ENCODE results near the gene FAM227B.
"Not testable (repeated sequence)": the region's sequence is repeated elsewhere in the genome, so short reads cannot be mapped to it uniquely, and the experiment has no call there.

The FAM227B gene

DNA sequence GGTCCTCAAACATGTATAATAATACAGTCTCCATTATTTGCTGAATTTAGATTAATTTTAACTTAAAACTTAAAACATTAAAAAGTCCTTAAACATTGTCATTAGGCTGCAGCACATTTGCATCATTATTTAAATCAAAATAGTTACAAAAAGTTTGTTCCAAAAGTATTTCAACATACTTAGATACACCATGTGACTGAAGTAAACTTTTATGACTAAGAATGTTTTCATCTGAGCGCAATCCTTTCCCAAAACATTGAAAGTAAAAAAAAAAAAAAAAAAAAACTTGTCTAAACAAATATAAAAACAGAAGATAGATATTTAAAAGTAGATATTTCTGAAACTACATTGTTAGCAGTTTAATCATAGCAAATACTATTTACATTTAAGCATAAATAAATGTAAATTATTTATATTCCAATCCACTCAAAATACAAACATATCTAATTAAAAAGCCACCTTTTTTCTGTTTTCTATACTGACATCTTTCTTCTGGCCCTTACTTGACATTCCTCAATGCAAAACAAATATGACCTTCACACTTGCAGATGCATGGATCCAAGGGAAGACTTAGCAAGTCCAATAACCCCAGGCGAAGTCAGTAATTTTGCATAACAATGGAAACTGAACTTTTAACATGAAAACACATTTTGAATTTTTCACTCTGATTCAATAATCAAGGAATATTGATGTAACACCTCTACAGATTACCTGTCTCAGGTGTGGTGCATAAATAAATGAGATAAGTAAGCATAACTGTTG, 10.3 kb downstream of the FAM227B start:
- DNase-seq (ENCODE audit: low spot score): no peak

DNA sequence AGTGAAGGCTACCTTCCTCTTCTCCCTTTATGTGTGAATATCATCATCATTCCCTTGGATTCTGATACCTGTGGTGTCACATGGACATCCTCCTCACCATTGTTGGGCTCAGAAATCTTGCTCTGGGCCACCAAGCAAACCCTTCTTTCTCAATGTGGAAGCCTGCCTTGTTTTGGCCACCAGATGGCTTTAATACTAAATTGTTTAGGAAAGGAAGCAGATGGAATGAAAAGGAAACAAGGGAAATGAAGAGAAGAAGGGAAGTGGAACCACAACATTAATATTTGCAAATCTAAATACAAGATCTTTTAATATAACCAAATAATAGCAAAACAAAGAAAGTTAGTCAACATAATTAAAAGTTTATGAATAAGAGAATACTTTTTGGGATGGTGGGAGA, 14.0 kb downstream of the FAM227B start:
- no peak for DNase-seq (ENCODE audit: low spot score)

DNA sequence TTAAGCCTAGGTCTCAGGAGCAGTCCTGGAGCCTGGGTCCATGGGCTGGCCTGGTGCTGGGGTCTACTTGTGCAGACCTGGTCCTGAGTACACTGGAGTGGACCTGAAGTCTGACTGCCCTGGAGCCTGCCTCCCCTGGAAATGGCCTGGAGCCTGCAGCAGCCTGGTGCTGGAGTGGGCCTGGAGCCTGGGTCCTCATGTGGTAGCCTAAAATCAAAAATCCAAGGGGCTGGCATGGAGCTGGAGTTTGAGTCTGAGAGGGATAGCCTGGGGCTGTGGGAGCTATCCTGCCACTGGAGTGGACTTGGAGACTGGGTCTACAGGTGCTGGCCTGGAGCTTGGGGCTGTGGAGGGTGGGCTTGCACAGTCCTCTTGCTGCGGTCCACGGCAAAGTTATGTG, 15.0 kb downstream of the FAM227B start:
- no peak for DNase-seq (ENCODE audit: low spot score)

DNA sequence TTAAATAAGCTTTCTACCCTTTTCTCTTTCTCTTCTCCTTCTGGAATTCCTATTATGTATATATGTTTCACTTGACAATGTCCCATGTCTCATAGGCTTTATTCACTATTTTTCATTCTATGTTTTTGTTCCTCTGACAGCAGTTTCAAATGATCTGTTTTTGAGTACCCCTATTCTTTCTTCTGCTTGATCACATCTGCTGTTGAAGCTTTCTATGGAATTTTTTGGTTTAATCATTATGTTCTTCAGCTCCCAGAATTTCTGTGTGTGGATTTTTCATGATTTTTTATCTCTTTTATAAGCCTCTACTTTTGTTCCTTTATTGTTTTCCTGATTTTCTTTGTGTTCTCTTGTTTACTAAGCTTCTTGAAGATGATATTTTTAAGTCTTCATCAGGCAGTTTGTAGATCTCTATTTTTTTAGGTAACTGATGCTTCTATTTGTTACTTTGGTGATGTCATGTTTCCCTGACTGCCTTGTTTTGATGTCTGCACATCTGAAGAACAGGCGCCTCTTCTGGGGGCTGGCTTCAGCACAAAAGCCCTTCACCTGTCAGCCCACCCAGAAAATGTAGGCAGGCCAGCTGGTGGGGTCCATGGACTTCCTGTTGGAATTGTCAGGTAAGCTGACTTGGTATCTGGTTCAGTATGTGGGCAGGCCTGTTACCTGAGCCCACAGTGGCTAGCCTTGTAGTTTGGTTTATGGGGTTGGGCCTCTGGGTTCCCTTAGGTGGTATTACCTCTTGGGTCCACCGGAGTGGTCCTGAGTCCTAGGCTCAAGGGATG, 15.8 kb downstream of the FAM227B start:
- no peak for DNase-seq (ENCODE audit: low spot score)

DNA sequence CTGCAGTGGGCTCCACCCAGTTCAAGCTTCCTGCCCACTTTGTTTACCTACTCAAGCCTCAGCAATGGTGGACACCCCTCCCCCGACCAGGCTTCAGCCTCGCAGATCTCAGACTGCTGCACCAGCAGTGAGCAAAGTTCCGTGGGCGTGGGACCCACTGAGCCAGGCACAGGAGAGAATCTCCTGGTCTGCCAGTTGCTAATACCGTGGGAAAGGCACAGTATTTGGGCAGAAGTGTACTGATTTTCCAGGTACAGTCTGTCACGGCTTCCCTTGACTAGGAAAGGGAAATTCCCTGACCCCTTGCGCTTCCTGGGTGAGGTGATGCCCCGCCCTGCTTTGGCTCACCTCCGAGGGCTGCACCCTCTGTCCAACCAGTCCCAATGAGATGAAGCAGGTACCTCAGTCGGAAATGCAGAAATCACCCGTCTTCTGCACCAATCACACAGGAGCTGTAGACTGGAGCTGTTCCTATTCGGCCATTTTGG, 27.7 kb downstream of the FAM227B start:
- DNase-seq (ENCODE audit: low spot score): peak; percentile 11

DNA sequence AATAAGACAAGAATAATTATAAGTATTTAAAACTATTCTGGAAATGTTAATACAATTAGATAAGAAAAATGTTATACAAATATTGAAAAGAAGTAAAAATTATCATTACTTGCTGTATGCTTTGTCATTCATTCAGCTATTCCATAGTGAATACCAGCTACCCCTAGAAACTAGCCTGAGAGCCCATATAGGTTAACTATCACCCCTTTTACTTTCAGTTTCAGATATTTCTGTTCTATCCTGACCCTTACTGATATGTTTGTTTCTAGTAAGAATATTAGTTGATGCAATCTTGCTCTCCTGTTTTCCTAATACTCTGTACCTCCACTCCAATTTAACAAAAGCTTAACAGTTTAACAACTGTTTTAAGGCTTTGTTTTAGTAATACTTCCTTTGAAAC, 31.6 kb downstream of the FAM227B start:
- no peak for DNase-seq (ENCODE audit: low spot score)

DNA sequence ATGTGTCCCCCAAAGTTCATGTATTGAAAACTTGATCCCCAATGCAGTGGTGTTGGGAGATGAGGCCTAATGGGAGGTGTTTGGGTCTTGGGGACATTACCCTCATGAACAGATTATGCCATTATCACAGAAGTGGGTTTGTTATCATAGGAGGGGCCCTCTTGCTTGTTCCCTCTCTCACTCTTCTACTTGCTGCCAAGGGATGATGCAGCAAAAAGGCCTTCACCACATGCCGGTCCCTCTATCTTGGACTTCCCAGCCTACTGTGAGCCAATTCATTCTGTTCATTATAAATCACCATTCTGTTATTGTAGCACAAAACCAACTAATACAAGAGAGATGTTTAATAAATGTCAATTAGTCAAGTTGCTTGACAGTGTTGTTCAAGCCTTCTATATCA, 47.2 kb downstream of the FAM227B start:
- DNase-seq (ENCODE audit: low spot score): no peak

DNA sequence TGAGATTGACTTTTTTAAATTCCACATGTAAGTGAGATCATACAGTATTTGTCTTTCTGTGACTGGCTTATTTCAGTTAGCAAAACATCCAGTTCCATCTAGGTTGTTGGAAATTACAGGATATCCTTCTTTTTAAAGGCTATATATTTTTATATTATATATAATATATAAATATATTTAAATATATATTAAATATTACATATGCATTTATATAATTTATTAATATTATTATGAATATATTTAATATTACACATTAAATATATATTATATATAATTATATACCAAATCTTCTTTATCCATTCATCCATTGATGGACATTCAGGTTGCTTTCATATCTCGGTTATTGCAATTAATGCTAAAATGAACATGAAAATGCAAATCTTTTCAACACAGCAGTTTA, 49.9 kb downstream of the FAM227B start:
- DNase-seq (ENCODE audit: low spot score): no peak

DNA sequence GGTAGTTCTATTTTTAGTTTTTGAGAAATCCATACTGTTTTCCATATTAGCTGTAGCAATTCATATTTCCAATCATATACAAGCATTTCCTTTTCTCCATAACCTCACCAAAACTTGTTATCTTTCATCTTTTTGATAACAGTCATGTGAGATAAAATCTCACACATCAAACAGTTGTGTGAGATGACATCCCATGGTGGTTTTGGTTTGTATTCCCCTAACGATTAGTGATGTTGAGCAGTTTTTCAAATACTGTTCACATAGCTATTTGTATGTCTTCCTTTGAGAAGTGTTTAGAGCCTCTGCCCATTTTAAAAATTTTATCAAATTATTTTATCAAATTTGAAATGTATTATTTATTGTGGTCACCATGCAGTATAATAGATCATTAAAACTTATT, 50.4 kb downstream of the FAM227B start:
- no peak for DNase-seq (ENCODE audit: low spot score)

DNA sequence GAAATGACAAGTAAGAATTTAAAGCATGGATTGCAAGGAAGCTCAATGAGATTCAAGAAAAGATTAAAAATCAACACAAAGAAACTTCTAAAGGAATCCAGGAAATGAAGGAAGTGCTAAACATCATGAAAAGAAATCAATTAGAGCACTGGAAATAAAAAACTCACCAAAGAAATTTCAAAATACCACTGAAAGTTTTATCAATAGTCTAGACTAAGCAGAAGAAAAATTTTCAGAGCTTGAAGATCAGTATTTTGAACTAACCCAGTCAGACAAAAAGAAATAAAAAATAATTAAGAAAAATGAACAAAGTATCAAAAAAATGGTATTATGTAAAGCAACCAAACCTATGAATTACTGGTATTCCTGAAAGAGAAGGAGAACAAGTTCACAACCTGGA, 60.6 kb downstream of the FAM227B start:
- no peak for DNase-seq (ENCODE audit: low spot score)

DNA sequence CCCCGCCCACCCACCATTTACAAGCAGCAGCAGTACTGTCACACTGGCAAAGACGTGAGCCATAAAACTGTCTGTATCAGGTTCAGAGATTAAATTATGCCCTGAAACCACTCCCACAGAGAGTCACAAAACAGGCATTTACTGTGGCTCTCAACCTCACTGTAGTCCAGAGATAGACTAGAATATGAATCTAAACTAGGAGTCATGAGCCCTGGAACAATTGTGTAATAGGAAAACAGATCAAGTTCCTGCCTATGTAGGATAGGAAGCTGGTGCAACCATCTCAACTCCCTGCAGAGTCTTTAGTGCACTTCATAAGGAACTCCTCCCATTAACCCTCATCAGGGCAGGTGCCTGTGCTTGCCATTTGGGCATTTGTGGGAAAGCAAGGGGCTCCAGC, 61.7 kb downstream of the FAM227B start:
- no peak for DNase-seq (ENCODE audit: low spot score)

DNA sequence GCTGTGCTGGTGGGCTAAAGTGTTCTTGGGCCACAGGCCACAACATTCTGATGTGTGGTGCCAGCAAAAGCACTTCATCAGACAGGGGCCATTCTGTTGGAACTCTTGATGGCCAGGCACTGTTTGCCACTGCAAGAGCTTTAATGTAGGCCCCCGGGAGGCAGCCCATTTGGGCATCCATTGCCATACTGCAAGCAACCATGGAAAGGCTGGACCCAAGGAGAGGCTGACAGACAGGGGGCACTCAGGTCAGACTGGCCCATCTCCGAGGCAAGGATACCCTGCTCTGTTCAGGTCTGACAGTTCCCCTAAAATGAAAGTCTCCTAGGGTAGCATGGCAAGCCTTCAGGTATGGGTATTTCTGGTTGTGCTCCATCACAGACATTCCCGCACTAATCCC, 64.2 kb downstream of the FAM227B start:
- no peak for DNase-seq (ENCODE audit: low spot score)

DNA sequence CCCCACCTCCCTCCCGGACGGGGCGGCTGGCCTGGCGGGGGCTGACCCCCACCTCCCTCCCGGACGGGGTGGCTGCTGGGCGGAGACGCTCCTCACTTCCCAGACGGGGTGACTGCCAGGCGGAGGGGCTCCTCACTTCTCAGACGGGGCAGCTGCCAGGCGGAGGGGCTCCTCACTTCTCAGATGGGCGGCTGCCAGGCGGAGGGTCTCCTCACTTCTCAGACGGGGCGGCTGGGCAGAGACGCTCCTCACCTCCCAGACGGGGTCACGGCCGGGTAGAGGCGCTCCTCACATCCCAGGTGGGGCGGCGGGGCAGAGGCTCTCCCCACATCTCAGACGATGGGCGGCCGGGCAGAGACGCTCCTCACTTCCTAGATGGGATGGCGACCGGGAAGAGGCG, 70.3 kb downstream of the FAM227B start:
- DNase-seq (ENCODE audit: low spot score): not testable (repeated sequence)

DNA sequence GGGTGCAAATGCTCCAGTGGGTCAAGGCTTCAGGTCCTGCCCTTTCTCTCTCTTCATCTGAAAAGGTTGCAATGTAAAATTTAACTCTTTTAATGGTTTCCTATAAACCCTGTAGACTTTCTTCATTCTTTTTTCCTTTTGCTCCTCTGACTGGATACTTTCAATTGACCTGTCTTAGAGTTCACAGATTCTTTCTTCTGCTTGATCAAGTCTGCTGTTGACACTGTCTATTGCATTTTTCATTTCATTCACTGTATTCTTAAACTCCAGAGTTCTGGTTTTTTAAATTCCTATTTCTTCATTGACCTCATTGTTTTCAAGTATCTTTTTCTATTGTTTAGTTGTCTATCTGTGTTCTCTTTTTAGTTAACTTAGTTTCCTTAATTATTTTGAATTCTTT, 82.1 kb downstream of the FAM227B start:
- no peak for DNase-seq (ENCODE audit: low spot score)

DNA sequence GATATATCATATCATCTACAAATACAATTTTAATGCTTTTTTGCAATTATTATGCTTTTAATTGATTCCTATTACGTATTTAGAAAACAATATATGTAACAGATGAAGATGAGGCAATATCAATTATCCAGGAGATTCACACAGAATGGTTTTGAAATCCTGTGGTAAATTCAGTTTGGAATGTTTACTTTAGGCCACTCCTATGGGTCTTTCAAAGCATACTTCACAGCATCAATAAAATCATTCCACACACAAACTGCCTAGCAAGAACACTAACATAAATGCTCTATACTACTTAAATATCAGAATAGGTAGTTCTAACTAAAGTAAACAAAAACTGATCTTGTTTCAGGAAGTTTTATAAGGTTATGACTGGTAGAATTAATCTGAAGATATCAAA, 90.5 kb downstream of the FAM227B start:
- peak; percentile 43 for DNase-seq (ENCODE audit: low spot score)

DNA sequence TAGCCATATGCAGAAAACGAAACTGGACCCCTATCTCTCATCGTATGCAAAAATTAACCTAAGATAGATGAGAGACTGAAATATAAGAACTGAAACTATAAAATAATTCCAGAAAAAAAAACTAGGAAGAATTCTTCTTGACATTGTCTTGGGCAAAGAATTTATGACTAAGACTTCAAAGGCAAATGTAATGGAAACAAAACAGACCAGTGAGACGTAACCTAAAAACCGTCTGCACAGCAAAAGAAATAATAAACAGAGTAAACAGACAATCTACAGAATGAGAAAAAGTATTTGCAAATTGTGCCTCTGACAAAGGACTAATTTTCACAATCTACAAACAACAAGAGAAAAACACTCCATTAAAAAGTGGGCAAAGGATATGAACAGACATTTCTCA, 92.3 kb downstream of the FAM227B start:
- DNase-seq (ENCODE audit: low spot score): no peak

DNA sequence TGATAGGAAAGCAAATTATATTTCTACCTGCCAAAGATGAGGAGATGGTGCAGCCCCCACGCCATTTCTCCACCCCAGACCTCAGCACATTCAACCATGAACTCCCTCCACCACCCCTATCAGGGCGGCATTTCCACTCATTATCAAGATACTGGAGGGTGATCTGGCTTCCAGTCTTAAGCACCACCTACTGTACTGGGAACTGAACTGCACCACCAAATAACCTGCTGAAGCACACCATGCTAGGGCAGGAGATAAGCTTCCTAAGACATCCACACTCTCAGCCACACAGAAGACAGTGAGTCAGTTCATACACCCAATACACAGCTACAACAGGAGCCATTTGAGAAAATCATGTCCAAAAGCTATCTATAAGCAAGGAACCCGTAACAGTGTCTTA, 98.8 kb downstream of the FAM227B start:
- no peak for DNase-seq (ENCODE audit: low spot score)

DNA sequence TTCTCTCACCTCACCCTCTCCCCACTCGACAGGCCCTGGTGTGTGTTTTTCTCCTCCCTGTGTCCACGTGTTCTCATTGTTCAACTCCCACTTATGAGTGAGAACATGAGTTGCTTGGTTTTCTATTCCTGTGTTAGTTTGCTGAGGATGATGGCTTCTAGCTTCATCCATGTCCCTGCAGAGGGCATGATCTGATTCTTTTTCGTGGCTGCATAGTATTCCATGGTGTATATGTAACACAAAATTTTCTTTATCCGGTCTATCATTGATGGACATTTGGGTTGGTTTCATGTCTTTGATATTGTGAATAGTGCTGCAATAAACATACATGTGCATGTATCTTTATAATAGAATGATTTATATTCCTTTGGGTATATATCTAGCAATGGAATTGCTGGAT, 107.9 kb downstream of the FAM227B start:
- DNase-seq (ENCODE audit: low spot score): not testable (repeated sequence)

DNA sequence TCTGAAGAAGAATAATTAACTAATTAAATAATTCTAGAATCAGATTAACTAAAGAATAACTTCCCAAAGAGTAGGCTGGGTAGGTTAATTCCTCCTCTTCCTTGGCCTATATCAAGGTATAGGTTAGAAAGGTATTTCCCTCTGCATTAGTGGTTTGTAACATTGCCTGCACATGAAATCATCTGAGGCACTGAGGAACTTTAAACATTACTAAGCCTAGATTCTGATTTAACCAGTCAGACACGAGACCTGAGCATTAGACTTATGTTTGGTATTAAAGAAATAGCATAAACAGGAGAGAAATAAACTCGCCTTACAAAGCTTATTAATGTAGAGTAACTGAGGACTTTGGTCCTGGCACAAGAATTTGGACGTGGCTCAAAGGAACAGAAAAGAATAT, 113.4 kb downstream of the FAM227B start:
- no peak for DNase-seq (ENCODE audit: low spot score)

DNA sequence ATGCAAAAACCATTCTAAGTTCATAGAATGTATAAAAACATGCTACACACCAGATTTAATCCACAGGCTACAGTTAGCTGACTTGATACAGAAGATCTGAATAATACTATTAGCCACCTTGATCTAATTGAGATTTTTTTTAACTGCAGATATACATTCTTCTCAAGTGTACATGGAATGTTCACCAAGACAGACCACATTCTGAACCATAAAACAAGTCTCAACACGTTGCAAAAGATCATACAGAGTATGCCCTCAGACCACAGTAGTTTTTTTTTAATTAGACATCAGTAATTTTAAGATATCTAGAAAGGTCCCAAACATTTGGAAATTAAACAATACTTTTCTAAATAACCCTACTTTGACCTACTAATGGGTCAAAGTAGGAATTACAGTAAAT, 114.3 kb downstream of the FAM227B start:
- DNase-seq (ENCODE audit: low spot score): no peak

DNA sequence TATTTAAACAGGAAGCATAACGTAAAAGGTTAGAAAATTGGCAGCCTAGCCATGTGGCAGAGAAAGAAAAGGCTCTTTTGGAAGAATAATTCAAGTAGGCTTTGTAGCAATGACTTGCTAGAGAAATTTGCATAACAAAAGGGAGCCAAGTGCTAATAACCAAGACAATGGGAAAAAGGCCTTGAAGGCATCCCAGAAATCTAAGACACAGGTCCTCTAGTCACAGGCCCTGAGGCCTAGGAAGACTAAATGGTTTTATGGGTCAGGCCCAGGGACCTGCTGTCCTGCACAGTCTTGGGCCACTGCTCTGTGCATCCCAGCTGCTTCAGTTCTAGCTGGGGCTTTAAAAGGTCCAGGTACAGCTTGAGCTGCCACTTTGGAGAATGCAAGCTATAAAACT, 119.0 kb downstream of the FAM227B start:
- no peak for DNase-seq (ENCODE audit: low spot score)

DNA sequence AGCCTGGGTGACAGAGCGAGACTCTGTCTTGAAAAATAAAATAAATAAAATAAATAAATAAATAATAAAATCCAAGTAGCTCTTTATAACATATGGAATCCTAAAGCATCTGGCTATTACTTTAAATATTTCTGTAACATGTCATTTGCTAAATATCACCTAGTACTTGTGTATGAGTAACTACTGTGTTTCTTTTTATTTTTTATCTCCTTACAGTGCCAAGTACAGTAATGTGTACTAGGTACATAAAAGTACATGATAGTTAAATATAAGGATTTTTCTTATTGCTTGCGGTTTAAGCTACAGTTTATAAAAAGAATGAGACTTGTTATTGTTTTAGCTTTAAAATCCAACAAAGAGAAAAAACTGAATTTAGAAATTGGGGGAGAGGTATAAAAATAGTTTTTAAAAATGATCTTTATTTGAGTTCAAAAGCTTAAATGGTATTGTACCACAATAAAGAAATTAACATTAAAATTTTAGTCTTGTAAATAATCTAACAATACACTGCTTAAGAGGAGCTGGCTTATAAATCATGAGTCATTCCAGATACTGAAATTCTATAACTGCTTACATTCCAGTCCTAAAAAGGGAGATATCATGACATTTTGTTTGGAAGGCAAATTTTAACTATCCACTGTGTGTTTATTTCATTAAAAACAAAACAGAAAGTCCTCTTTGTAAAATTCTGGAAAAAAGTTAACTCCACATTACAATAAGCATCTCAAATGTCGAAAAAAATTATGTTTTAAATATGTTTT, 124.4 kb downstream of the FAM227B start:
- DNase-seq (ENCODE audit: low spot score): no peak

DNA sequence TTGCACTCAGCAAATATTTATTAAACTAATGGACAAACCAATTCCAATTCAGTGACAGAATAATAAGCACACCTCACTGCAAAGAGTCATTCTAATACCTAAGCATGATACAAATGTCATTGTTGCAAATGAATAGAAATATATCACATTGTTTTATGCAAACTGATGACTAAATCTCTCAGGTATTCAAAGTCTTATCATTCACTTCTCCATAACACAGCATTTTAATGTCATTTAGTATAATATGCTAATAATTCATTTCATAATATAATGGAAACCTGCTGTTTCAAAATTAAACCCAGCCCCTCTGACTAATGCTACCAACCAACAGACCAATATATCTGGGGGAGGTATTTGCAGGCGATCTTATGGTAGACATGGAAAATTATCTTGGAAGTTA, 125.8 kb downstream of the FAM227B start:
- DNase-seq (ENCODE audit: low spot score): no peak

Data from LoVo (cell line).